ENCODE measurements around the gene ZNF300. TPM values are rescaled to one million over a fixed set of nuclear protein-coding genes. Genes with fewer than 3 reads are reported as not detected.

ZNF300 gene
- total and polyA plus RNA-seq, 5 experiments from 2014 or later = 0.20 to 4.8 (median 0.89) TPM

Other genes starting within 250 kb of the ZNF300 start
- gene MYOZ3, start 243.7 kb downstream of the ZNF300 start, total RNA-seq = not detected
- gene MYOZ3, start 243.7 kb downstream of the ZNF300 start, polyA plus RNA-seq = under 1 TPM in 2 of 3 donors, not detected in 1; 0.05 to 0.19 TPM
- gene RBM22, start 203.9 kb downstream of the ZNF300 start, total RNA-seq = 100 to 1,000 TPM; 102 to 103 TPM
- gene RBM22, start 203.9 kb downstream of the ZNF300 start, polyA plus RNA-seq = 10 to 100 TPM; 51.4 to 57.0 (median 56.2) TPM
- gene DCTN4, start 146.0 kb downstream of the ZNF300 start, total RNA-seq = 10 to 100 TPM; 44.1 to 49.4 TPM
- 10 to 100 TPM in 1 of 3 donors, 1 to 10 TPM in 2; 8.1 to 11.5 (median 9.5) TPM for gene DCTN4, start 146.0 kb downstream of the ZNF300 start, polyA plus RNA-seq
- 1 to 10 TPM; 4.1 to 5.5 TPM for gene SMIM3, start 126.2 kb downstream of the ZNF300 start, total RNA-seq
- 10 to 100 TPM in 1 of 3 donors, 1 to 10 TPM in 2; 8.5 to 12.2 (median 8.6) TPM for gene SMIM3, start 126.2 kb downstream of the ZNF300 start, polyA plus RNA-seq
- gene IRGM, start 58.5 kb downstream of the ZNF300 start, total RNA-seq = 1 to 10 TPM; 2.2 to 2.8 TPM
- gene IRGM, start 58.5 kb downstream of the ZNF300 start, polyA plus RNA-seq = 1 to 10 TPM in 2 of 3 donors, under 1 TPM in 1; 0.43 to 2.4 (median 1.9) TPM
- gene GPX3, start 115.6 kb upstream of the ZNF300 start, total RNA-seq = not detected
- 1 to 10 TPM in 1 of 3 donors, under 1 TPM in 1, not detected in 1; 0.35 to 1.9 TPM for gene GPX3, start 115.6 kb upstream of the ZNF300 start, polyA plus RNA-seq
- 100 to 1,000 TPM; 138 to 140 TPM for gene TNIP1, start 176.1 kb upstream of the ZNF300 start, total RNA-seq
- 10 to 100 TPM; 25.6 to 37.5 (median 29.8) TPM for gene TNIP1, start 176.1 kb upstream of the ZNF300 start, polyA plus RNA-seq

Measured in naive thymus-derived CD8-positive, alpha-beta T cell (primary cell).